Stimulated activated CD8-positive, alpha-beta memory T cell treated with anti-CD3 and anti-CD28 coated beads, Interleukin-12 subunit alpha, Interleukin-12 subunit beta, amount 100 ng/mL, for 1 hour (primary cell): ENCODE data around the gene MAGEA4.
"Not testable (repeated sequence)": the region's sequence is repeated elsewhere in the genome, so short reads cannot be mapped to it uniquely, and the experiment has no call there.

Experiments
- DNase-seq: peaks from one replicate; pipeline ENCODE4 v3.0.0-alpha.2; 2020; ENCODE audit warnings: low read depth

The MAGEA4 gene

GRCh38 chrX:151912780-151913179, at the start of gene MAGEA4:
Gene MAGEA4 (plus strand): TSS chrX:151912889. CDS start chrX:151923665, 10,776 bp downstream.
- no peak for DNase-seq

- DNase-seq: no peak
Observed at GRCh38 chrX:151870602-151871001, 42.1 kb upstream of the MAGEA4 start.

- DNase-seq: no peak
Observed at GRCh38 chrX:151871244-151871643, 41.4 kb upstream of the MAGEA4 start.

- no peak for DNase-seq
Observed at GRCh38 chrX:151873096-151873495, 39.6 kb upstream of the MAGEA4 start.

- DNase-seq: no peak
Observed at GRCh38 chrX:151875270-151876026, 37.2 kb upstream of the MAGEA4 start.

GRCh38 chrX:151878574-151878973, 34.1 kb upstream of the MAGEA4 start:
- no peak for DNase-seq

- no peak for DNase-seq
Observed at GRCh38 chrX:151879856-151880255, 32.8 kb upstream of the MAGEA4 start.

DNA sequence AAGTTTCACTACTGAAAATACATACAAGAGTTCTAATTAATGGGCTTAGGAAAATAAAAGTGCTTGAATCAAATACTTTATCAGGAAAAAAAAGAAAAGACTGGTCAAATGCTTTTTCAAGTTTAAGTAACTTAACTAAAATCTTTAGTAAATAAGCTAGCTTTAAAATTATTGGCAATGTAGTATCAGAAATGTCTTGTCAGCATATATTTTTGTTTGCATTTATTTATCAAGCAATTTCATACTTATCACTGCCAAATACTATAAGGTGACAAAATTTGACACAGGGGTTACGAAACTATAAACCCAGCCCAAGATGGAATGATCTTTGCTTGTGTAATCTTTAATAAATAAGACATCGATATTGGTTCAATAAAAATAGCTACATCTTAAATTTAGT, 31.8 kb upstream of the MAGEA4 start:
- DNase-seq: no peak

DNA sequence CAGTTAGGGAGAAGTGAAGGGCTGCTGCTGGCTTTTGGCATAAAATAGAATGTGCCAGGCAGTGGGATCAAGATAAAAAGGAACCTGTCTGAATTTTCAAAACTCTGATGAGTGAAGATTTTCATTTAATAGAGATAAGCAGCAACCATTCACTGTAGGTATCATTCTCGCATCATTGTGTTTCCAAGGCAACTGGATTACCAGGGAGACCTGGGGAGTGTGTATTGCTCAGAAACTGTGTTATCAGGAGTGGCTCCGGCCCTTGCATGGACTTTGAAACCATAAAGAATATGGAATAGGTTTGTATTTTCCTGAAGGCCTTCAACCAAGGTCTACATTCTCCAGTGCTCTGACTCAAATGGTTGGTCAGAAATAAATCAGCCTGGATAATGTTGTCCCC, 23.3 kb upstream of the MAGEA4 start:
- no peak for DNase-seq

DNA sequence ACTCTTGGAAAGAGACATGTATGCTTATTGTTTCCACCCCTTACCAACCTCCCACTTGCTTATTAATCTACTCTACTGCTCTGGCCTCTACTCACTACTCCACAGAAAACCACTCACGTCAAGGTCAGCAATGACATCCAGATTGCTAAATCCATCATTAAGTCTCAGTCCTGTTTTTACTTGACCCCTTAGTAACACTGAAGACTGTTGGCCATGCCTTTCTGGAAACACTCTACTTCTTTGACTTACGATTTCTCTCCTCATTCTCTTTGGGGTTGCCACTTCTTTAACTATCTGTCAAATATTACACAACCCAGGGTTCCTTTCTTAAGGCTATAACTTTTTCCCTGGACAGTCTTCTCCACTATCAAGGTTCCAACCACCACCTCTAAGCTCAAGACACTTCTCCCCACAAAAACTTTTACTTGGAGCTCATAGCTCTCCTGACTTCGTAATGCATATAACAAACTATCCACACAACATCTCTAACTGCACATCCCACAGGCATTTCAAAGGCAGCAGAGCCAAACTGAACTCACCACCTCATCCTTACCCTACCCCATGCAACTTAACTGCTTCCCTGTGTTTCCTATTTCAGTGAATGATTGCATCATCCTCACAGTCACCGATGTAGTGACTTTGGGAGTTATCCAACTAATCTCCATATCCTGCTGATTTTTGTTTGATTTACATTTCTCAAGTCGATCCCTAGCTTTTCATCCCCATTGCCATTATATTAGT, 15.8 kb upstream of the MAGEA4 start:
- DNase-seq: no peak

GRCh38 chrX:151899622-151900021, 13.1 kb upstream of the MAGEA4 start:
- DNase-seq: no peak

DNA sequence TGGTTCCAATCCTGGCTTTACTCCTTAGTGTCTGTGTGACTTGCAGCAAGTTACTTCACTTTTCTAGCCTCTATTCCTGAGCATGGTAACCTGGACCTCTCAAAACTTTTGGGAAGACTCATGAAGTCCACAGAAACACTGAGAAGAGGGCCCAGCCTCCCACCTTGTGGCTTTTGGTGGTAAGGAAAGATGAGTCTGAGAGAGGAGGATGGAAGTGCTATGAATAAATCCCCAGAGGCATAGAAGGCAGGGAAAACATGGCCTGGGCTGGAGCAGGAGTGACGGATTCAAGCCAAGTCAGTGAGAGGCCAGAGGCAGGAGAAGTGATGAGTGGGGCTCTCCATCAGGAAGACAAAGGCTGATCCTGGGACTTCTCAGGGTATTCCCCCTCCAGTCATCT, 10.9 kb upstream of the MAGEA4 start:
- DNase-seq: no peak

DNA sequence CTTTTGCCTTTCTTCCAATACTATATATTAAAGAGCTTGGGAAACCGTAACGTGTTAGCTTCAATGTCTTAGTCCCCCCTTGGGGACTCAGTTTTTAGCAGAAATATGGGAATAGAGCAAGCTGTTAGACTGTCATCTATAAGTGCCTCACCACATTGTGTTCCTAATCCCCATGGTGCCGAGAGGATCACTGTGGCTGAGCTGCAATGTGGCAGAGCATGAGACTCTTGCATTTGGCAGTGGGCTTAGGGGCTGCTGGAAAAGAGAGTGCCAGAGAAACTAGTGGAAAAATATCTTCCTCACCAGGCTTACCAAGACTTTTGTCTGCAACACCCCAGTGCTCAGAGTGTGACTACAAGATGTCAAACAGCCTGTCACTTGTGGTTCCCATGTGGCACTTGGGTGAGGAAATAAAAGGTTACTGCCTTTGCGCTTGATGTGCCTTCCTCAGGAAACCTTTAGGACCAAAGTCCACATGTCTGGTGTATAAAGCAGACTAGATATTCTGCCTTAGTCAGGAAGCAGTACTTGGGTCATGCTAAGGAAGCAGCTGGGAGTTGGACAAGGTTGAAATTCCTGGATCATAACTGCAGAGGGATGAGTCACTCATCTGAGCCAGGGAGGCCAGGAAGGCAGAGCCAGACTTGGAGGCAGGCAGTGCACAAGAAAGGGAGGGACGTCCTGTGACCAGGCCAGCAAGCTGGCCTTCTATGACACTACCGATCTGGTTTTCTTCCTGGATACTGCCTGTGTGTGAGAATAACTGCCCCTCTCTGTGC, 9.7 kb upstream of the MAGEA4 start:
- DNase-seq: no peak

DNA sequence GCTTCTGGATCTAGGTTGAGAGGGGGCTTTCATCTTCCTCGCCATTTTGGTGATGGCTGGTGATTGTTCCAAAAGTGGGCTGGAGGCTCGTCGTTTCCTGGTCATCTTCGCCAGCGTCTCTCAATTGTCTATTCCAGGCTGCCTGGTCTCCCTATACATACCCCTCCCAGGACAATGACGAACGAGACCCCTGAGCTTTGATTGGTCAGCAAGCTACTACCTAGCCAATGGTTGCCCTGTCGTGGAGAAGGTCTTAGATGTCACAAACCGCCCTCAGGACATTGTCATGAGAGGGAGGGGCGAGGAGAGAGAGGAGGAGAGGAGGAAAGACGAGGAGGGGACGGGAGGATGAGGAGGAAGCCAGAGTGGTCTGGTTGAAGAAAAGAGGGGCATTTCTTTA, 7.7 kb upstream of the MAGEA4 start:
- DNase-seq: no peak

DNA sequence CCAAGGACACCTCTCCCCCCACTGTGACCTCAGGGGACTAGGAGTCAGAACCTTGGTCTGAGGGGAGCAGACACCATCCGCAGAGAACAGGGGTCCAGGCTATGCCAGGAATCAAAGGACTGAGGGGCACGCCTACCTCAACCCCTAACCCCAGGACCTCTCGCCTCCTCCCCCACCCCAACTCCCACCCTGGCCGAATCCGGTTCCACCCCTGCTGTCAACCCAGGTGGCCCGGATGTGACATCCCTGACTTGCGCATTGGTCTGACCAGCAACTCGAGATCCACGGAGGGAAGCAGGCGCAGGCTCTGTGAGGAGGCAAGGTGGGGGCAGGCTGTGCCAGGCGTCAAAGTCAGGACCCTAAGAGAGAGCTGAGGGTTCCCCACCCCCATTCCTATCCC, 468 bp upstream of the MAGEA4 start:
- no peak for DNase-seq

DNA sequence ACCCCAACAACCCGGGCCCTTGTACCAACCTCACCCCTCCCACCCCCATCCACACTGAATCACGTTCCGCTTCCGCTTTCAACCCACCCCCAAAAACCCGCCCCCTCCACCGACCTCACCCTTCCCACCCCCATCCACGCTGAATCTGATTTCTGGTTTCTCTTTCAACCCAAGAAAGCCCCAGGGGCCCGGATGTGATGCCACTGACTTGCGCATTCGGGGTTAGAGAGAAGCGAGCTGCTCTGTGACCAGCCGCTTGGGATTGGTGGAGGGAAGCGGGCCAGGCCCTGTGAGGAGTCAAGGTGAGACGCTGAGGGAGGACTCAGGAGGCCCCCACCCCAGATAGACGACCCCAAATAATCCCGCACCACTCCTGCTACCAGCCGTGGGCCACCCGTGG, 6.0 kb downstream of the MAGEA4 start:
- DNase-seq: not testable (repeated sequence)

GRCh38 chrX:151919610-151920009, 6.9 kb downstream of the MAGEA4 start:
- no peak for DNase-seq

GRCh38 chrX:151920101-151920500, 7.4 kb downstream of the MAGEA4 start:
- DNase-seq: no peak

GRCh38 chrX:151920530-151920929, 7.8 kb downstream of the MAGEA4 start:
- DNase-seq: no peak

- no peak for DNase-seq
Observed at GRCh38 chrX:151921292-151921691, 8.6 kb downstream of the MAGEA4 start.

DNA sequence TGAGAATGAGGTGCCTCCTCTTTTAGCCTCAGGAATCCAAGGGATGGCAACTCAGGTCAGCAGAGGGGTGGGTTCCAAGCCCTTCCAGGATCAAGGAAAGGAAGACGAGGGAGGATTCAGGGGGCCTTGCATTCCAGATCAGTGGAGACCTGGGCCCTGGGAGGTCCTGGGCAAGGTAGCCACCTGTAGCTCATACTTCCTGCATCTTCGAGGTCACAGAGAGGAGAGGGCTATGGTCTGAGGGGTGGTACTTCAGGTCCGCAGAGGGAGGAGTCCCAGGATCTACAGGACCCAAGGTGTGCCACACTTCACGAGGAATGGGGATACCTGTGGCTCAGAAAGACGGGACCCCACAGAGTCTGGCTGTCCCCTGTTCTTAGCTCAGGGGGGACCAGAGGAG, 9.2 kb downstream of the MAGEA4 start:
- DNase-seq: no peak

- no peak for DNase-seq
Observed at GRCh38 chrX:151922692-151923091, 10.0 kb downstream of the MAGEA4 start.

- DNase-seq: no peak
Observed at GRCh38 chrX:151923648-151924047, 11.0 kb downstream of the MAGEA4 start.
